ENCODE measurements around the gene UTS2.

- TF ChIP-seq CTCF (conservative IDR thresholded peaks at IDR 0.05 in 1 of 2, IDR thresholded peaks at IDR 0.05 in 1 of 2; ENCODE audit: extremely low read depth in 1 of 2, insufficient read depth in 1 of 2, low read depth in 1 of 2, low read length in 2 of 2) (no peak), EZH2 (IDR thresholded peaks at IDR 0.05; ENCODE audit: borderline replicate concordance, low read length) (no peak)
Observed at GRCh38 chr1:7842517-7842916, 10.3 kb downstream of the UTS2 start.

Data from mammary epithelial cell (primary cell).